ENCODE data around the gene CIROP.

Gene CIROP

GRCh38 chr14:23093991-23094665 lies 10.7 kb downstream of the CIROP start:
- DNase-seq (ENCODE audit: low spot score): no peak

- no peak for DNase-seq (ENCODE audit: low spot score)
Measured at GRCh38 chr14:23093526-23093925, 11.3 kb downstream of the CIROP start.

GRCh38 chr14:23093104-23093503 lies 11.7 kb downstream of the CIROP start:
- no peak for DNase-seq (ENCODE audit: low spot score)

GRCh38 chr14:23091294-23092225 lies 13.2 kb downstream of the CIROP start:
- no peak for DNase-seq (ENCODE audit: low spot score)

- no peak for DNase-seq (ENCODE audit: low spot score)
Measured at GRCh38 chr14:23090254-23090636, 14.5 kb downstream of the CIROP start.

GRCh38 chr14:23089498-23090253 lies 15.1 kb downstream of the CIROP start:
- no peak for DNase-seq (ENCODE audit: low spot score)

GRCh38 chr14:23086565-23086964 lies 18.2 kb downstream of the CIROP start:
- no peak for DNase-seq (ENCODE audit: low spot score)

- no peak for DNase-seq (ENCODE audit: low spot score)
Measured at GRCh38 chr14:23085458-23085857, 19.3 kb downstream of the CIROP start.

GRCh38 chr14:23080474-23080873 lies 24.3 kb downstream of the CIROP start:
- DNase-seq (ENCODE audit: low spot score): no peak

- DNase-seq (ENCODE audit: low spot score): no peak
Measured at GRCh38 chr14:23079716-23080115, 25.1 kb downstream of the CIROP start.

GRCh38 chr14:23078692-23079116 lies 26.1 kb downstream of the CIROP start:
- no peak for DNase-seq (ENCODE audit: low spot score)

GRCh38 chr14:23077962-23078361 lies 26.8 kb downstream of the CIROP start:
- no peak for DNase-seq (ENCODE audit: low spot score)

GRCh38 chr14:23076785-23077408 lies 27.9 kb downstream of the CIROP start:
- peak; percentile 53 for DNase-seq (ENCODE audit: low spot score)

GRCh38 chr14:23074906-23075305 lies 29.9 kb downstream of the CIROP start:
- no peak for DNase-seq (ENCODE audit: low spot score)

GRCh38 chr14:23071921-23072539 lies 32.8 kb downstream of the CIROP start:
- DNase-seq (ENCODE audit: low spot score): no peak

- peak; percentile 76 for DNase-seq (ENCODE audit: low spot score)
Measured at GRCh38 chr14:23071244-23071920, 33.4 kb downstream of the CIROP start.

- DNase-seq (ENCODE audit: low spot score): no peak
Measured at GRCh38 chr14:23070262-23071129, 34.3 kb downstream of the CIROP start.

- no peak for DNase-seq (ENCODE audit: low spot score)
Measured at GRCh38 chr14:23069413-23069806, 35.4 kb downstream of the CIROP start.

- peak; percentile 85 for DNase-seq (ENCODE audit: low spot score)
Measured at GRCh38 chr14:23068789-23069412, 35.9 kb downstream of the CIROP start.
